OCI-LY7 (cell line): ENCODE measurements around the gene SLC4A1. TPM values are rescaled to one million over a fixed set of nuclear protein-coding genes. Genes with fewer than 3 reads are reported as not detected.

Source experiments
- Bru-seq: library from RNA; stranded (reverse); fragments of 400-500 nt; gene quantifications from one replicate; lab custom pipeline; 2021; lab: Mats Ljungman, UMichigan
- BruChase-seq, 2 experiments: library from RNA; stranded (reverse); fragments of 400-500 nt; gene quantifications; one replicate each; lab custom pipeline; 2021; lab: Mats Ljungman, UMichigan
- BruUV-seq: library from RNA; stranded (reverse); fragments of 400-500 nt; replicated peaks from 2 replicates; lab custom pipeline; 2021; lab: Mats Ljungman, UMichigan
- CTCF ChIA-PET: fragments of 300-600 bp; sonication (Branson Sonifier 250); formaldehyde crosslinking; loops from one replicate; lab custom pipeline; 2022; ENCODE audit warnings: antibody characterized with exemption; ENCODE audit not compliant: unreplicated experiment; lab: Charles Lee
- POLR2A ChIA-PET: fragments of 300-600 bp; sonication (Branson Sonifier 250); formaldehyde crosslinking; loops from one replicate; lab custom pipeline; 2022; ENCODE audit warnings: antibody characterized with exemption; lab: Charles Lee
- DNase-seq: peaks from one replicate; pipeline ENCODE4 v3.0.0-alpha.2; 2015; ENCODE audit warnings: low spot score
- H2AFZ ChIP-seq: fragments of 200-600 bp; sonication (generic), shearing (Covaris generic); 2 replicates; pipeline ENCODE4 v1.6.1; 2014; ENCODE audit warnings: mild to moderate bottlenecking, antibody characterized with exemption, low read length, moderate library complexity
- H3K27ac ChIP-seq: fragments of 200-600 bp; sonication (generic); 2 replicates; pipeline ENCODE4 v1.5.1; 2014; ENCODE audit warnings: mixed run types, low read depth, mild to moderate bottlenecking, moderate library complexity, low read length, inconsistent platforms; ENCODE audit not compliant: poor library complexity, severe bottlenecking
- H3K36me3 ChIP-seq: fragments of 200-600 bp; sonication (generic); 2 replicates; pipeline ENCODE4 v1.6.1; 2014; ENCODE audit warnings: mild to moderate bottlenecking, antibody characterized with exemption, low read length, moderate library complexity, mixed read lengths; ENCODE audit not compliant: insufficient read depth
- H3K4me1 ChIP-seq: fragments of 200-600 bp; sonication (generic); 2 replicates; pipeline ENCODE4 v1.5.1; 2014; ENCODE audit warnings: mild to moderate bottlenecking, low read length; ENCODE audit not compliant: insufficient read depth, poor library complexity, severe bottlenecking
- H3K4me2 ChIP-seq: fragments of 200-600 bp; sonication (generic); 2 replicates; pipeline ENCODE4 v1.6.1; 2014; ENCODE audit warnings: mild to moderate bottlenecking, low read length
- H3K4me3 ChIP-seq: fragments of 200-600 bp; sonication (generic); 2 replicates; pipeline ENCODE4 v1.5.1; 2014; ENCODE audit warnings: mild to moderate bottlenecking, low read depth, low read length; ENCODE audit not compliant: poor library complexity, severe bottlenecking
- H3K79me2 ChIP-seq: fragments of 200-600 bp; sonication (generic); 2 replicates; pipeline ENCODE4 v1.6.1; 2016; ENCODE audit warnings: low read depth, mild to moderate bottlenecking, low read length, moderate library complexity, mixed read lengths; ENCODE audit not compliant: insufficient read depth
- H3K9me2 ChIP-seq: fragments of 200-600 bp; sonication (generic); 2 replicates; pipeline ENCODE4 v1.6.1; 2016; ENCODE audit warnings: mild to moderate bottlenecking, low read length, mixed read lengths; ENCODE audit not compliant: insufficient read depth
- H3K9me3 ChIP-seq: fragments of 200-600 bp; sonication (generic); 2 replicates; pipeline ENCODE4 v1.6.1; 2014; ENCODE audit warnings: mild to moderate bottlenecking, mixed run types, low read length, mixed read lengths
- H4K20me1 ChIP-seq: fragments of 200-600 bp; sonication (generic); 2 replicates; pipeline ENCODE4 v1.6.1; 2014; ENCODE audit warnings: mild to moderate bottlenecking, antibody characterized with exemption, low read length, moderate library complexity, mixed read lengths; ENCODE audit not compliant: insufficient read depth
- EZH2phosphoT487 ChIP-seq: fragments of 200-600 bp; sonication (generic); IDR thresholded peaks from 2 replicates; pipeline ENCODE4 v1.6.1; 2018; ENCODE audit warnings: low read depth, borderline replicate concordance, mild to moderate bottlenecking, mixed run types, antibody characterized with exemption, low read length, moderate library complexity, mixed read lengths
- intact Hi-C: fragments of 100-400 bp; cut with micrococcal nuclease; formaldehyde crosslinking; loops from one replicate; pipeline ENCODE4 v1.10.0; 2022; ENCODE audit not compliant: unreplicated experiment
- long read RNA-seq: library from polyadenylated mRNA; stranded (forward); transcript quantifications from one replicate; pipeline ENCODE4 v2.0.0, GENCODE V29; 2022
- total RNA-seq, 2 experiments: library from RNA; depleted of rRNA in 1 of 2; stranded (reverse); fragments of >200 nt in 1 of 2; shearing (Covaris generic) in 1 of 2; gene quantifications; 2 replicates each; pipeline ENCODE4 v1.2.3, GENCODE V29; 2014 to 2022
- TF ChIP-seq, protein P1 (sequence below): fragments of 200-600 bp; sonication (generic); conservative IDR thresholded peaks from 2 replicates; pipeline ENCODE4 v1.5.1; 2014; ENCODE audit warnings: mild to moderate bottlenecking, antibody characterized with exemption, low read length, moderate library complexity, mixed read lengths

The SLC4A1 gene
- total RNA-seq (2014; rRNA removed; shearing (Covaris generic)): not detected in 2 replicates
- not detected in 2 replicates for total RNA-seq (2022)
- Bru-seq, nascent RNA: not detected
- BruChase-seq, experiment 1, labeled RNA remaining after a 6-hour chase: not detected
- percentile 6 among the genes with signal in this experiment for BruChase-seq, experiment 2, labeled RNA remaining after a 2-hour chase
- long read RNA-seq, partial matches to known transcripts: 0 of 2 reads
- long read RNA-seq, other reads (novel, unspliced or antisense): 2 of 2 reads

DNA sequence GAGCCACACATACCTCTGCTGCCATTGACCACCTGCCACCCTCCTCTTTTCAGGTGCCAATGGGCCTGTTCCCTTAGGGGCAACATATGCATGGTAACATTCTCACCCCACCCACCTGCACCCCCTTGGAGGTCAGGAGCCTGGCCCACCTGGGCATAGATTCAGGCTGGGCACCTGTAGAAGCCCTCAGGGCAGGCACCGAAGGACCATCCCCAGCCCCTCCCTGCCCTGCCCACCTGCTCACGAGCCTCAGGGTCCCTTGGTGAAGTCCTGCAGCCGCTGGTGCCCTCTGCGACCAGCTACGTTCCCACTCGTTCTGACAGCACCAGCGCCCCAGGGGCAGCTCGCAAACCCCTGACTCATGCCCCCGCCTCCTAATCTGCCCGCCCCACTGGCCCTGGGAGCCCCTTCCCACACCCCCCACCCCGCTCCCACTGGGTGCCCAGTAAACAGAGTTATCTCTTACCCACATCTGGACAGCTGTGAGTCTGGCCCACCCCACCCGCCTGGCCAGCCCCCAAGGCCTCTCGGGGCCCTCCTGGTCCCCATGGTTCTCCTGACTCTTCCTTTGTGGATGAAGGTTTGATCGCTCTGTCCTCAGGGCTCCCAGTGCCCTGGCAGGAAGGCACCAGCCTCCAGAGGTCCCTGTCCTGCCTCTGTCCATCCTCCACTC, at the start of gene SLC4A1:
SLC4A1 (minus strand) TSS at position 318 of the 673 bp plus-strand sequence. CDS start 5,269 bp downstream, outside the sequence.
- ChIA-PET CTCF (no interaction called here), POLR2A (no interaction called here)
- H3K4me2 ChIP-seq: no peak within 1 kb of the TSS
- H3K4me3 ChIP-seq: no peak within 1 kb of the TSS
- no peaks in the 10 kb centered on the region for H3K79me2 ChIP-seq
- H3K9me2 ChIP-seq: no peaks in the 10 kb centered on the region
- TF ChIP-seq EZH2phosphoT487: no peak
- TF ChIP-seq, protein P1, sequence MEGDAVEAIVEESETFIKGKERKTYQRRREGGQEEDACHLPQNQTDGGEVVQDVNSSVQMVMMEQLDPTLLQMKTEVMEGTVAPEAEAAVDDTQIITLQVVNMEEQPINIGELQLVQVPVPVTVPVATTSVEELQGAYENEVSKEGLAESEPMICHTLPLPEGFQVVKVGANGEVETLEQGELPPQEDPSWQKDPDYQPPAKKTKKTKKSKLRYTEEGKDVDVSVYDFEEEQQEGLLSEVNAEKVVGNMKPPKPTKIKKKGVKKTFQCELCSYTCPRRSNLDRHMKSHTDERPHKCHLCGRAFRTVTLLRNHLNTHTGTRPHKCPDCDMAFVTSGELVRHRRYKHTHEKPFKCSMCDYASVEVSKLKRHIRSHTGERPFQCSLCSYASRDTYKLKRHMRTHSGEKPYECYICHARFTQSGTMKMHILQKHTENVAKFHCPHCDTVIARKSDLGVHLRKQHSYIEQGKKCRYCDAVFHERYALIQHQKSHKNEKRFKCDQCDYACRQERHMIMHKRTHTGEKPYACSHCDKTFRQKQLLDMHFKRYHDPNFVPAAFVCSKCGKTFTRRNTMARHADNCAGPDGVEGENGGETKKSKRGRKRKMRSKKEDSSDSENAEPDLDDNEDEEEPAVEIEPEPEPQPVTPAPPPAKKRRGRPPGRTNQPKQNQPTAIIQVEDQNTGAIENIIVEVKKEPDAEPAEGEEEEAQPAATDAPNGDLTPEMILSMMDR: no peak
- H3K36me3 ChIP-seq: no peaks in the 10 kb centered on the region
- H2AFZ ChIP-seq: no peak within 1 kb of the TSS
- no peak within 1 kb of the TSS for H3K27ac ChIP-seq
- intact Hi-C loops: no loop called here
- DNase-seq: no peak
- no peaks in the 10 kb centered on the region for H3K9me3 ChIP-seq
- H4K20me1 ChIP-seq: no peaks in the 10 kb centered on the region
- no peaks in the 10 kb centered on the region for H3K4me1 ChIP-seq
- BruUV-seq: no TSS peak

DNA sequence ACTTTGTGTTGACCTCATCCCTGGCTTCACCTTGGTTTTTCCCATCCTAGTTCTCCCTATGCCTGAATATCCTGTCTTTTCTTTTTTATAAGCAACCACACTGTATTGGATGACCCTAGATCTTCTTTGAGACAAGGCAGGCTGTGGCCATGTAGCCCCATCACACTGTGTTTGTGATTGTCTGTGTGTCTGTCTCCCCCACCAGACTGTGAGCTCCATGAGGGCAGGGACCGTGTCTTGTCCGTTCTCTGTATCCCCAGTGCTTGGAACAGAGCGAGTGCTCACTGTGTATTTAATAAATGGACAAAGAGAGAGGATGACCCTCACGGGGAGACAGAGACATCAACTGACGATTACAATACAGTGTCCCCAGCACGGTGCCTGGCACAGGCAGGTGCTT, 49.6 kb upstream of the SLC4A1 start:
- peaks cover 35% of the 10 kb centered on the region for H3K36me3 ChIP-seq
- no peaks in the 10 kb centered on the region for H3K79me2 ChIP-seq
- no TSS peak for BruUV-seq
- H3K9me2 ChIP-seq: no peaks in the 10 kb centered on the region
- H3K27ac ChIP-seq: no peak overlapping the region
- ChIA-PET POLR2A (no interaction called here), CTCF (no interaction called here)
- TF ChIP-seq EZH2phosphoT487: no peak
- TF ChIP-seq, protein P1: no peak
- no peaks in the 10 kb centered on the region for H4K20me1 ChIP-seq
- H2AFZ ChIP-seq: no peak overlapping the region
- no peak for DNase-seq
- H3K4me2 ChIP-seq: no peak overlapping the region
- no peaks in the 10 kb centered on the region for H3K9me3 ChIP-seq
- no peaks in the 10 kb centered on the region for H3K4me1 ChIP-seq
- H3K4me3 ChIP-seq: no peak overlapping the region
- intact Hi-C loops: no loop called here
